HCT116 (cell line): Measurements from ENCODE around the gene PGC.

Source experiments
- CEBPB ChIP-seq: IDR thresholded peaks from 2 replicates; pipeline ENCODE4 v1.6.1; 2012; ENCODE audit warnings: low read depth
- CTCF ChIP-seq, 3 experiments: fragments of 200-600 bp in 1 of 3; sonication (generic) in 1 of 3; IDR thresholded peaks in 2 of 3; conservative IDR thresholded peaks in 1 of 3; 2 replicates each; pipeline ENCODE4 v1.5.1; 2012 to 2017; ENCODE audit warnings: low read depth in 2 of 3, low read length in 2 of 3, antibody characterized with exemption in 1 of 3, borderline replicate concordance in 1 of 3, control low read depth in 1 of 3, mild to moderate bottlenecking in 1 of 3, mixed read lengths in 1 of 3, mixed run types in 1 of 3, moderate library complexity in 1 of 3; ENCODE audit not compliant: insufficient read depth in 1 of 3
- EGR1 ChIP-seq: IDR thresholded peaks from 2 replicates; pipeline ENCODE4 v1.6.1; 2012; ENCODE audit warnings: low read depth
- EZH2 ChIP-seq: fragments of 200-600 bp; sonication (generic); IDR thresholded peaks from 2 replicates; pipeline ENCODE4 v1.6.1; 2017; ENCODE audit warnings: antibody characterized with exemption, mixed run types
- EZH2phosphoT487 ChIP-seq: fragments of 200-600 bp; IDR thresholded peaks from 2 replicates; pipeline ENCODE4 v1.6.1; 2018; ENCODE audit warnings: antibody characterized with exemption, borderline replicate concordance
- POLR2A ChIP-seq: IDR thresholded peaks from 2 replicates; pipeline ENCODE4 v1.7.0; 2011; ENCODE audit warnings: borderline replicate concordance; ENCODE audit not compliant: insufficient read depth, insufficient read length; ENCODE audit errors: extremely low read depth
- RAD21 ChIP-seq: IDR thresholded peaks from 2 replicates; pipeline ENCODE4 v1.6.1; 2012; ENCODE audit warnings: low read depth, mild to moderate bottlenecking
- TCF7L2 ChIP-seq: IDR thresholded peaks from 2 replicates; pipeline ENCODE4 v1.7.0; 2011; ENCODE audit warnings: borderline replicate concordance, inconsistent platforms; ENCODE audit not compliant: insufficient read depth, insufficient read length; ENCODE audit errors: extremely low read depth
- YY1 ChIP-seq: IDR thresholded peaks from 2 replicates; pipeline ENCODE4 v1.6.1; 2011; ENCODE audit warnings: low read length, low read depth, moderate library complexity, mild to moderate bottlenecking; ENCODE audit not compliant: insufficient replicate concordance; ENCODE audit errors: extremely low read depth
- ZBTB33 ChIP-seq: IDR thresholded peaks from 2 replicates; pipeline ENCODE4 v1.6.1; 2011; ENCODE audit warnings: mild to moderate bottlenecking, low read length, moderate library complexity; ENCODE audit not compliant: insufficient replicate concordance; ENCODE audit errors: extremely low read depth
- ZNF274 ChIP-seq: fragments of 200-500 bp; sonication (Bioruptor generic); IDR thresholded peaks from 2 replicates; pipeline ENCODE4 v1.6.1; 2014; ENCODE audit warnings: mild to moderate bottlenecking, low read depth, low read length, inconsistent platforms

- TF ChIP-seq CTCF (IDR thresholded peaks at IDR 0.05 in 2 of 3, conservative IDR thresholded peaks at IDR 0.05 in 1 of 3; ENCODE audit: borderline replicate concordance in 1 of 3, insufficient read depth in 1 of 3, low read depth in 2 of 3, low read length in 2 of 3) (no peak), ZNF274 (no peak), EGR1 (no peak), EZH2 (no peak), YY1 (no peak), TCF7L2 (no peak), ZBTB33 (no peak), POLR2A (no peak), EZH2phosphoT487 (no peak), RAD21 (no peak), CEBPB (no peak)
Measured at GRCh38 chr6:41785254-41785653, 38.1 kb upstream of the PGC start.
